Cardiac fibroblast (primary cell): Measurements from ENCODE around the gene EFNA4.
A peak's percentile ranks its signal among the peaks of the same experiment; 100 is the strongest.

Experiments
- DNase-seq, 2 donors: peaks; one replicate each; pipeline versions ENCODE4 v3.0.0 to v3.0.0-alpha.2; 2010; ENCODE audit warnings: low read depth in 2 of 2
- H3K4me3 ChIP-seq, 2 donors: replicated peaks in 1 of 2; 1 replicate in 1 of 2; 2 replicates in 1 of 2; pipeline ENCODE4 v1.5.1; 2011; ENCODE audit warnings: low read depth in 2 of 2, low read length in 2 of 2, mild to moderate bottlenecking in 2 of 2, moderate library complexity in 1 of 2
- TF ChIP-seq, protein P1 (sequence below): IDR thresholded peaks from one replicate; pipeline ENCODE4 v1.5.1; 2011; ENCODE audit warnings: low read depth, mild to moderate bottlenecking, low read length, inconsistent platforms

The EFNA4 gene

DNA sequence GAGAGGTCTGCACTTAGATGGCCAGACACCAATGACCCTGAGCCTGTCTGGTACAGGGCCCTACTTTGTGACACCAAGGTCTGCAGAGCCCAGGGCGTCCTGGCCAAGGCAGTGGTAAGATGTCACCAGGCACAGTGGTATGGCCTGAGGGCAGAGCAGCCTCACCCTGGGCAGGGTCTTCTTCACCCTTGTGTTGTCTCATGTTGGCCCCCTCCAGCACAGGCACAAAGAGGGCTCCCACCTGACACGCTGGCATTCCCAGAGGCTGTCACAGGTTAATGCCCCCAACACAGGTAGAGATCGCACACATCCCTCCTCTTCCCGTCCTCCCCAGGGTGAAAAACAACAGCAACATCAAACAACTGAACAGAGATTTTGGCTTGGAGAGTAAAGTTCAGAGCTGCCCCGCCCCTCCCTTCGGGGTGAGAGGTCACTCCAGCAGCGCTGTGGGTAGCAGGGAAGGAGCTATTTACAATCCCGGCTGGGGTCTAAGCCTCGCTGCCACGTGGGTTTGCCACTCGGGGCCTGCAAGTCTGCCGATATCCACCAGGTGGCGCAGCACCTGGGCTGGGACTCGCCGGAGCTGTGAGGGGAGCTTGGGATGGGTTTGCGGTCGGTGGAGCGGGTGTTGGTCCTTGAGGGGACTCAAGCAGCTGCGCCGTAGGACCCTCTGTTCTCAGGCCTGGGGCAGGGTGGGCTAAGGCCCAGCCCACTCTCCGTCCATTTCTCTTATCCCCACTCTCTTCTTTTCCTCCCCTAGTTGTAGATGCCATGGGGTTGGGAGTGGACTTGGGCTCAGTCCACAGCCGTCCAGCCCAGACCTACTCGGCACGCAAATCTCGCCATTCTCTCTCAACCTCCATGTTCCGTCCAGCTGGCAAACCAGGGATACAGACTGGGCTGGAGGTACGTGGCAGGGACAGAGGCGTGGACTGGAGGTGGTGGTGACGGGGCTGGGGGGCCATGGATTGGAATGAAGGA, 27.8 kb downstream of the EFNA4 start:
- H3K4me3 ChIP-seq = peak overlapping the region in 1 of 2 donors; percentile 8
- TF ChIP-seq, protein P1, sequence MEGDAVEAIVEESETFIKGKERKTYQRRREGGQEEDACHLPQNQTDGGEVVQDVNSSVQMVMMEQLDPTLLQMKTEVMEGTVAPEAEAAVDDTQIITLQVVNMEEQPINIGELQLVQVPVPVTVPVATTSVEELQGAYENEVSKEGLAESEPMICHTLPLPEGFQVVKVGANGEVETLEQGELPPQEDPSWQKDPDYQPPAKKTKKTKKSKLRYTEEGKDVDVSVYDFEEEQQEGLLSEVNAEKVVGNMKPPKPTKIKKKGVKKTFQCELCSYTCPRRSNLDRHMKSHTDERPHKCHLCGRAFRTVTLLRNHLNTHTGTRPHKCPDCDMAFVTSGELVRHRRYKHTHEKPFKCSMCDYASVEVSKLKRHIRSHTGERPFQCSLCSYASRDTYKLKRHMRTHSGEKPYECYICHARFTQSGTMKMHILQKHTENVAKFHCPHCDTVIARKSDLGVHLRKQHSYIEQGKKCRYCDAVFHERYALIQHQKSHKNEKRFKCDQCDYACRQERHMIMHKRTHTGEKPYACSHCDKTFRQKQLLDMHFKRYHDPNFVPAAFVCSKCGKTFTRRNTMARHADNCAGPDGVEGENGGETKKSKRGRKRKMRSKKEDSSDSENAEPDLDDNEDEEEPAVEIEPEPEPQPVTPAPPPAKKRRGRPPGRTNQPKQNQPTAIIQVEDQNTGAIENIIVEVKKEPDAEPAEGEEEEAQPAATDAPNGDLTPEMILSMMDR = peak; percentile 99
- DNase-seq = peak; percentile 71 to 75

DNA sequence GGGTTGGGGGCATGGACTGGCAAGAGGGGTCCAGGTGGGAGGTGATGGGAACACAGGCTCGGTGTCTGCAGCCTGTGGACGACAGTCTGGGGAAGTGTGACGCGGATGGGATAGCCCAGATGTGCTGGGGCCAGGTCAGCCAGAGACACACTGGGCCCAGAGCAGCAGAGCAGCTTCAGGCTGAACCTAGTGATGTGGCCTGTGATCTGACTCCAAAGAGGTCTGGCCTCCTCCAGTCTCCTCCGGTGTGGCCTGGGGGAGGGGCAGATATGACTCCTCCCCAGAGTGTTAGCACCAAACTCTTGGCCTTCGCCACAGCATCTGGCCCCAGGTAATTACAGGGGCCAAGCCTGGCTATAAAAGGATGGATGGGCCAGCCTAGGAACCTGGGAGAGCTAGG, 28.6 kb downstream of the EFNA4 start:
- no peak overlapping the region for H3K4me3 ChIP-seq
- no peak for DNase-seq
- TF ChIP-seq, protein P1 = no peak

DNA sequence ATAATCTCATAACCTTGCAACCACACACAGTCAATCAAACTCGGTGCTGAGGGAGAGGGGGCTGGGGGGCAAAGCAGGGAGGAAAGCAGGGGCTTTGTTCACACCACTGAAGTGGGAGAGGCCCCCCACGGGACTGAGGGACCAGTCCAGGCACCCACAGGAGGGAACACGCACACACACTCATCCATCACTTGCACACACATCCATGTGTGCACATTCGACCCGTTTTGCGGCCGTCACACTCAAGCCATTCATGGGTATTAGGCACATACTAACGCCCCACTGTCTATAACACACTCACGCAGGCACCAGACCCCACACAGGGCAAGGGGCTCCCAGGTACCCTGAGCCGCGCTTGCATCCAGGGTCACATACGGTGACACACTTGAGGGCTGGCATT, 29.1 kb downstream of the EFNA4 start:
- no peak overlapping the region for H3K4me3 ChIP-seq
- TF ChIP-seq, protein P1 = no peak
- DNase-seq = no peak

DNA sequence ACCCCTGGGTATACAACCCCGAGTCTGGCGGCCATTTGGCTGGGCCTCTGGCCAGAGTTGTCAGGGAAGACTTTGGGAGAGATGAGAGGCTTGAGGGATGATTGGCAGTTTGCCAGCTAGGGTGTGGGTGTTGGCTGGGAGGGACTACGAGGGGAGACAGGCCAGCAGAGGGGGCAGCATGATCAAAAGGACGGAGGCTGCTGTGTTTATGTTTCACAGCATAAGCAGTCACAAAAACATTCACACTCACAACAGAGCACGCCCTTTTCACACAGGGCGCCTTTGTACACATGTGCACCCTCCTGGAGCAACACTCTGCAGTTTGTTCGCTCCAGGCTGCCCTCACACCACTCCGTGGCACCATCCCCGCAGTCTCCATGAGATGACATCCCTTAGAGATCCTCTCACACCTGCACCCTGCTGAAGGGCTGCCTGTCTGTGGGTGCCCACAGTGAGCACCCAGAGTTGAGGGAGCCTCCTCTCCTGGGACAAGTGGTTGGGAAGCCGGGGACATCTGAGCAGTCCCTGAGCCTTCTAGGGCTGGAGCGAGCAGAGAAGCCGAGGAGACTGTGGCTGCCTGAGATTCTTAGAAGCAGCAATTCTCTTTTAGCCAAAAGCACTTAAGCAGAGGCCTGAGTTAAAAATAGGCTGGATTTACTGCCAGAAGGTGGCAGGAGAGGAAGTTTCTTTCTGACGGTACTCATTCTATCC, 30.5 kb downstream of the EFNA4 start:
- DNase-seq = peak; percentile 63 to 74
- TF ChIP-seq, protein P1 = peak; percentile 45
- H3K4me3 ChIP-seq = no peak overlapping the region

DNA sequence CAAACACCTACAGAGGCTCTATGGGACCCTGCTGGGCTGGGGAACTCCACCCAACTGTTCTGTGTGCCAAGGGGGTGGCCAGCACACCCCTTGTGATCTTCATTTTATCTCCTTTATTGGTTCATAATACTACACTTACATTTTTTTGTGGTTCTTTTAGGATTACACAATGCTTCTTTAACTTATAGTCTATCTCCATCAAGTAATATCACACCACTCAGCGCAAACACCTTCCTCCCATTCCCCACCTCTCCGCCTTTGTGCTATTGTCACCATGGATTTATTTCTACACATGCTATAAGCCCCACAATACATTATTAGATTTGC, 31.0 kb downstream of the EFNA4 start:
- no peak overlapping the region for H3K4me3 ChIP-seq
- TF ChIP-seq, protein P1 = no peak
- DNase-seq = no peak

DNA sequence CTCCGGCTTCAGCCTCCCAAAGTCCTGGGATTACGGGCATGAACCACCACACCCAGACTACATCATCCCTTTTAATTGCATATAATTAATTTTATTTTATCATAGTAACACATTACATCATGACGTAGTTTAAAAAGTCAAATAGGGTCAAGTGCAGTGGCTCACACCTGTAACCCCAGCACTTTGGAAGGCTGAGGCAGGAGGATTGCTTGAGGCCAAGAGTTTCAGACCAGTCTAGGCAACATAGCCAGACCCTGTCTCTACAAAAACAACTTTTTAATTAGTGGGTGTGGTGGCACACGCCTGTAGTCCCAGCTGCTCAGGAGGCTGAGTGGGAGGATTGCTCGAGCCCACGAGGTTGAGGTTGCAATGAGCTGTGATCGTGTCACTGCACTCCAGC, 35.8 kb downstream of the EFNA4 start:
- H3K4me3 ChIP-seq = no peak overlapping the region
- DNase-seq = no peak
- TF ChIP-seq, protein P1 = no peak
